H1 (cell line): ENCODE results near the gene ETS1. TPM values are rescaled to one million over a fixed set of nuclear protein-coding genes. Genes with fewer than 3 reads are reported as not detected.

Source experiments
- CTCF ChIA-PET: fragments of 300-600 bp; sonication (Branson Sonifier 250); formaldehyde crosslinking; loops from one replicate; lab custom pipeline; 2021; ENCODE audit not compliant: partially characterized antibody; lab: Charles Lee
- POLR2A ChIA-PET: fragments of 300-600 bp; sonication (Branson Sonifier 250); formaldehyde crosslinking; loops from one replicate; lab custom pipeline; 2021; ENCODE audit warnings: inconsistent platforms; ENCODE audit not compliant: partially characterized antibody; lab: Charles Lee
- DNase-seq, 2 experiments: peaks; one replicate each; pipeline versions ENCODE4 v3.0.0 to v3.0.0-alpha.2; 2010 to 2022; ENCODE audit warnings: low spot score in 2 of 2, low read depth in 1 of 2, mixed read lengths in 1 of 2
- FAIRE-seq: peaks from 2 replicates; lab custom pipeline; 2011; peaks lifted over from hg19 to GRCh38; lab: Jason Lieb, UNC
- H2AFZ ChIP-seq: 2 replicates; pipeline ENCODE4 v1.8.1; 2012; ENCODE audit warnings: low read length, inconsistent platforms
- H2AK5ac ChIP-seq: 2 replicates; pipeline ENCODE4 v1.6.1; 2013; ENCODE audit warnings: low read depth, low read length
- H2BK120ac ChIP-seq: replicated peaks from 2 replicates; pipeline ENCODE3; 2013; ENCODE audit warnings: low read depth, low read length, inconsistent platforms
- H2BK12ac ChIP-seq: 2 replicates; pipeline ENCODE4 v1.6.1; 2013; ENCODE audit warnings: low read depth, low read length
- H2BK15ac ChIP-seq: 2 replicates; pipeline ENCODE4 v1.6.1; 2013; ENCODE audit warnings: low read length
- H2BK20ac ChIP-seq: 2 replicates; pipeline ENCODE4 v1.6.1; 2013; ENCODE audit warnings: low read length
- H2BK5ac ChIP-seq: 2 replicates; pipeline ENCODE4 v1.6.1; 2013; ENCODE audit warnings: low read depth, low read length
- H3K14ac ChIP-seq: 2 replicates; pipeline ENCODE4 v1.6.1; 2013; ENCODE audit warnings: inconsistent platforms; ENCODE audit not compliant: insufficient read length
- H3K18ac ChIP-seq: 2 replicates; pipeline ENCODE4 v1.6.1; 2013; ENCODE audit warnings: low read length; ENCODE audit errors: extremely low read depth
- H3K23ac ChIP-seq: 2 replicates; pipeline ENCODE4 v1.6.1; 2013; ENCODE audit warnings: inconsistent platforms; ENCODE audit not compliant: insufficient read length
- H3K23me2 ChIP-seq: 2 replicates; pipeline ENCODE4 v1.6.1; 2013; ENCODE audit warnings: low read depth, low read length
- H3K27ac ChIP-seq: 2 replicates; pipeline ENCODE4 v1.6.1; 2011; ENCODE audit warnings: low read depth, low read length, inconsistent platforms
- H3K27me3 ChIP-seq, 4 experiments: replicated peaks in 1 of 4; 1 replicate in 1 of 4; 2 replicates in 3 of 4; pipeline versions ENCODE4 v1.6.1 to v1.8.1; 2011 to 2013; ENCODE audit warnings: low read length in 3 of 4, mild to moderate bottlenecking in 3 of 4, inconsistent platforms in 2 of 4, mixed read lengths in 2 of 4, moderate library complexity in 1 of 4; ENCODE audit not compliant: control insufficient read depth in 3 of 4, insufficient read depth in 3 of 4; ENCODE audit errors: extremely low read depth in 1 of 4
- H3K36me3 ChIP-seq, 4 experiments: 2 replicates each; pipeline versions ENCODE4 v1.6.1 to v1.8.1; 2011 to 2013; ENCODE audit warnings: mild to moderate bottlenecking in 4 of 4, low read length in 3 of 4, moderate library complexity in 2 of 4, control low read depth in 1 of 4, inconsistent platforms in 1 of 4; ENCODE audit not compliant: insufficient read depth in 4 of 4, control insufficient read depth in 2 of 4
- H3K4ac ChIP-seq: replicated peaks from 2 replicates; pipeline ENCODE3; 2013; ENCODE audit warnings: low read length, low read depth, mixed read lengths, inconsistent platforms; ENCODE audit not compliant: insufficient read length
- H3K4me1 ChIP-seq, 4 experiments: replicated peaks in 1 of 4; 1 replicate in 1 of 4; 2 replicates in 3 of 4; pipeline versions ENCODE4 v1.6.1 to v1.8.1; 2011 to 2013; ENCODE audit warnings: low read length in 3 of 4, inconsistent platforms in 2 of 4, mixed read lengths in 1 of 4; ENCODE audit not compliant: insufficient read depth in 4 of 4, control insufficient read depth in 3 of 4
- H3K4me2 ChIP-seq, 2 experiments: 2 replicates each; pipeline versions ENCODE4 v1.6.1 to v1.8.1; 2011 to 2013; ENCODE audit warnings: low read depth in 2 of 2, low read length in 2 of 2, control low read depth in 1 of 2, inconsistent platforms in 1 of 2, mild to moderate bottlenecking in 1 of 2; ENCODE audit not compliant: insufficient read depth in 1 of 2
- H3K4me3 ChIP-seq, 4 experiments: fragments of 200-600, 300-600 bp in 1 of 4; sonication (generic), shearing (Covaris generic), sonication (Bioruptor Twin) in 1 of 4; 2 replicates each; pipeline versions ENCODE4 v1.5.1 to v1.8.1; 2011 to 2016; ENCODE audit warnings: low read length in 4 of 4, low read depth in 3 of 4, control low read depth in 2 of 4, inconsistent platforms in 2 of 4, mild to moderate bottlenecking in 2 of 4, mixed read lengths in 1 of 4, moderate library complexity in 1 of 4; ENCODE audit not compliant: insufficient read depth in 2 of 4; ENCODE audit errors: extremely low read depth in 1 of 4
- H3K56ac ChIP-seq: replicated peaks from 2 replicates; pipeline ENCODE3; 2013; ENCODE audit warnings: low read depth, mild to moderate bottlenecking, mixed read lengths, low read length, inconsistent platforms; ENCODE audit not compliant: insufficient read length
- H3K79me1 ChIP-seq: 2 replicates; pipeline ENCODE4 v1.6.1; 2013; ENCODE audit warnings: low read depth, low read length, control low read depth
- H3K79me2 ChIP-seq, 2 experiments: 2 replicates each; pipeline versions ENCODE4 v1.6.1 to v1.8.1; 2012 to 2013; ENCODE audit warnings: low read length in 2 of 2, mild to moderate bottlenecking in 2 of 2, inconsistent platforms in 1 of 2; ENCODE audit not compliant: insufficient read depth in 2 of 2, control insufficient read depth in 1 of 2
- H3K9ac ChIP-seq, 4 experiments: replicated peaks in 1 of 4; 1 replicate in 1 of 4; 2 replicates in 3 of 4; pipeline versions ENCODE4 v1.6.1 to v1.8.1; 2011 to 2013; ENCODE audit warnings: low read depth in 3 of 4, low read length in 3 of 4, control low read depth in 2 of 4, mild to moderate bottlenecking in 2 of 4, moderate library complexity in 2 of 4, inconsistent platforms in 1 of 4; ENCODE audit errors: extremely low read depth in 1 of 4
- H3K9me3 ChIP-seq, 2 experiments: 2 replicates each; pipeline versions ENCODE4 v1.6.1 to v1.8.1; 2012 to 2013; ENCODE audit warnings: mild to moderate bottlenecking in 2 of 2, moderate library complexity in 2 of 2, control low read depth in 1 of 2, inconsistent platforms in 1 of 2, low read depth in 1 of 2, low read length in 1 of 2, mixed read lengths in 1 of 2; ENCODE audit not compliant: insufficient read depth in 2 of 2
- H4K20me1 ChIP-seq, 2 experiments: replicated peaks in 1 of 2; 2 replicates each; pipeline versions ENCODE3 to v1.8.1; 2011 to 2013; ENCODE audit warnings: inconsistent platforms in 2 of 2, low read length in 2 of 2, mild to moderate bottlenecking in 1 of 2; ENCODE audit not compliant: insufficient read depth in 2 of 2, control insufficient read depth in 1 of 2
- H4K5ac ChIP-seq: 2 replicates; pipeline ENCODE4 v1.6.1; 2013; ENCODE audit warnings: low read length, low read depth, mixed read lengths, inconsistent platforms; ENCODE audit not compliant: insufficient read length
- H4K8ac ChIP-seq: 2 replicates; pipeline ENCODE4 v1.8.0; 2013; ENCODE audit warnings: mild to moderate bottlenecking, moderate library complexity, low read length, inconsistent platforms; ENCODE audit not compliant: insufficient read depth; ENCODE audit errors: extremely low read depth
- H4K91ac ChIP-seq: replicated peaks from 2 replicates; pipeline ENCODE3; 2013; ENCODE audit warnings: low read length, mixed read lengths, inconsistent platforms; ENCODE audit not compliant: insufficient read length
- ATF3 ChIP-seq: IDR thresholded peaks from 2 replicates; pipeline ENCODE4 v1.6.1; 2011; ENCODE audit warnings: low read depth, mild to moderate bottlenecking, low read length; ENCODE audit not compliant: insufficient read depth
- WGBS, 2 experiments: shearing (Covaris generic) in 1 of 2; methylation state at CpG; one replicate each; pipeline versions ENCODE4 v1.1.6 to v1.1.7; 2013 to 2015; ENCODE audit warnings: low lambda C conversion rate in 2 of 2, mixed read lengths in 2 of 2, inconsistent platforms in 1 of 2, low coverage in 1 of 2, missing lambda C conversion rate in 1 of 2; ENCODE audit not compliant: insufficient replicate concordance in 2 of 2, insufficient coverage in 1 of 2, insufficient read length in 1 of 2; ENCODE audit errors: extremely low coverage in 1 of 2, missing lambda C conversion rate in 1 of 2; 5-methylcytosine and 5-hydroxymethylcytosine counted together
- polyA plus RNA-seq, 7 experiments: library from polyadenylated mRNA; depleted of rRNA in 3 of 7; stranded (reverse) in 5 of 7; unstranded in 2 of 7; fragments of >200 nt in 5 of 7; fragments of 200-250 nt in 2 of 7; gene quantifications; 1 replicate in 5 of 7; 2 replicates in 1 of 7; 4 replicates in 1 of 7; pipeline versions ENCODE4 v1.2.1 to v1.2.3, GENCODE V29; 2011 to 2013; ENCODE audit warnings: missing spikeins in 2 of 7, mixed read lengths in 2 of 7
- total RNA-seq: library from RNA; stranded (reverse); fragmentation: NEBNext Ultra II Directional; extraction: Animal tissue kit (Norgen Biotek cat#: 25700); gene quantifications from 2 replicates; pipeline ENCODE4 v1.2.1, GENCODE V29; 2021

The ETS1 gene
- total and polyA plus RNA-seq, 2 of the 8 experiments (the other 6 are each of a cell fraction or from before 2014, with no cell fraction given), result 10.0 to 35.3 TPM

GRCh38 chr11:128483211-128483788 is 104.1 kb downstream of the ETS1 start:
- Histone ChIP-seq H3K36me3 (peaks cover 0 to 11% (median 0%) of the 10 kb centered on the region in 4 experiments; a peak in 2 of 8 replicates), H3K9me3 (no peaks in the 10 kb centered on the region), H3K79me1 (no peaks in the 10 kb centered on the region; the same call in 1 of the 2 replicates), H2BK20ac (no peak overlapping the region), H2BK12ac (no peak overlapping the region), H3K27ac (no peak overlapping the region), H3K27me3 (no peaks in the 10 kb centered on the region), H4K91ac (no peak overlapping the region), H2AK5ac (no peak overlapping the region), H2BK5ac (no peak overlapping the region), H3K4me3 (no peak overlapping the region), H4K5ac (no peak overlapping the region), H3K14ac (no peak overlapping the region), H3K56ac (no peak overlapping the region), H4K8ac (no peak overlapping the region), H3K4ac (no peak overlapping the region), H2AFZ (no peak overlapping the region), H3K9ac (no peak overlapping the region), H3K4me1 (no peaks in the 10 kb centered on the region), H2BK120ac (no peak overlapping the region), H3K23me2 (no peaks in the 10 kb centered on the region; the same call in 1 of the 2 replicates), H2BK15ac (no peak overlapping the region), H3K23ac (no peak overlapping the region), H3K79me2 (no peaks in the 10 kb centered on the region), H4K20me1 (peaks cover 0 to 2% of the 10 kb centered on the region in 2 experiments), H3K4me2 (no peak overlapping the region), H3K18ac (no peak overlapping the region)
- WGBS, 2 experiments, result 81% methylated on average over 7 of the region's 7 CpGs; no CpG with 5 or more reads in 1 of the 2 experiments
- no peak for DNase-seq
- POLR2A ChIA-PET, result no interaction called here
- CTCF ChIA-PET, result interaction anchor here (0.8 to 2.5 kb wide), 11 partner anchors 10 to 380 kb away, joined by 3 to 31 read pairs (median 4); no protein-coding TSS in a partner anchor
- TF ChIP-seq ATF3, result no peak
- no peak for FAIRE-seq
